Right lobe of liver (tissue), 4 donors: ENCODE results near the gene TCHH.

Source experiments
- POLR2A ChIP-seq: fragments of 450-650 bp; IDR thresholded peaks from one replicate; pipeline ENCODE4 v1.6.1; 2017; ENCODE audit warnings: antibody characterized with exemption, mild to moderate bottlenecking
- TF ChIP-seq, protein P1 (sequence below), 4 donors: fragments of 200-600 bp in 3 of 4; fragments of 450-650 bp in 1 of 4; IDR thresholded peaks; one replicate each; pipeline versions ENCODE4 v1.5.1 to v1.8.0; 2016 to 2022; ENCODE audit warnings: antibody characterized with exemption in 4 of 4, mild to moderate bottlenecking in 2 of 4
- donor health status: DM: no; HTN: no; CAD: no.
- donor health status: DM: no; HTN: no; CAD: no.
- donor health status: DM: no; HTN: yes; CAD: no.

GRCh38 chr1:152067929-152068328, 47.3 kb downstream of the TCHH start:
- TF ChIP-seq, protein P1, sequence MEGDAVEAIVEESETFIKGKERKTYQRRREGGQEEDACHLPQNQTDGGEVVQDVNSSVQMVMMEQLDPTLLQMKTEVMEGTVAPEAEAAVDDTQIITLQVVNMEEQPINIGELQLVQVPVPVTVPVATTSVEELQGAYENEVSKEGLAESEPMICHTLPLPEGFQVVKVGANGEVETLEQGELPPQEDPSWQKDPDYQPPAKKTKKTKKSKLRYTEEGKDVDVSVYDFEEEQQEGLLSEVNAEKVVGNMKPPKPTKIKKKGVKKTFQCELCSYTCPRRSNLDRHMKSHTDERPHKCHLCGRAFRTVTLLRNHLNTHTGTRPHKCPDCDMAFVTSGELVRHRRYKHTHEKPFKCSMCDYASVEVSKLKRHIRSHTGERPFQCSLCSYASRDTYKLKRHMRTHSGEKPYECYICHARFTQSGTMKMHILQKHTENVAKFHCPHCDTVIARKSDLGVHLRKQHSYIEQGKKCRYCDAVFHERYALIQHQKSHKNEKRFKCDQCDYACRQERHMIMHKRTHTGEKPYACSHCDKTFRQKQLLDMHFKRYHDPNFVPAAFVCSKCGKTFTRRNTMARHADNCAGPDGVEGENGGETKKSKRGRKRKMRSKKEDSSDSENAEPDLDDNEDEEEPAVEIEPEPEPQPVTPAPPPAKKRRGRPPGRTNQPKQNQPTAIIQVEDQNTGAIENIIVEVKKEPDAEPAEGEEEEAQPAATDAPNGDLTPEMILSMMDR (IDR thresholded peaks at IDR 0.05) = no peak
- TF ChIP-seq POLR2A = no peak
